Measurements from ENCODE around the gene LMO7.

The LMO7 gene

DNA sequence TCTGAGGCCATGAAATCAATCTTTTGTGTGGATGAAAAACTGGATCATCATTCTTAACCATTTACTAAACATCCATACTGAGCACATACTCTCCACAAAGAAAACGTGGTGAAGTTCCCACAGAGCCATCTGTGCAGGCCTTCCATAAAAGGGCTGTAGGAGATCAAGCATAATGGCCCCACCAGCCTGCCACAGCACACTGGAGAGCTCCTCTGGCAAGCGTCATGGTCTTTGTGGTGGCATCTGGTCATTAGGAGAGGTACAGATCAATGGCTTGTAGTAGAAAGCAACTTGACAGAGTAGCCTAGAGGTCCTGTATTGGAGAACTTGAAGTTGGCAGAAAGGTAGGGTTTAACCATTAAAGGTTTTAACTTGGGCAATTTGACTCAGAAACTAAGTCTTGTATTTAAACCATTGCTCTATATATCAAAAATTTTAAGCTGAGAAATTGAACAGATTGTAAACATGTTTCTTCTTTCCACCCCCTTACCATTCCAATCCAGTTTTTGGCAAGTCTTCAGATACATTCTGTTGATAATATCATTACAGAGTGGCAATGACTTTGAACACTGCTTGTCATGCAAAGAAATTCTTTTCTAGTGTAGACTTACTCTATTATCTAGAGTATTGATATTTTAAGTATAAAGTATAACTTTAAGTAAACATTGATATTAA is 128.3 kb downstream of the LMO7 start:
- no peak overlapping the region for H3K4me3 ChIP-seq (ENCODE audit: low read depth, low read length)
- no peak for DNase-seq (ENCODE audit: low read depth)
- TF ChIP-seq, protein P1, sequence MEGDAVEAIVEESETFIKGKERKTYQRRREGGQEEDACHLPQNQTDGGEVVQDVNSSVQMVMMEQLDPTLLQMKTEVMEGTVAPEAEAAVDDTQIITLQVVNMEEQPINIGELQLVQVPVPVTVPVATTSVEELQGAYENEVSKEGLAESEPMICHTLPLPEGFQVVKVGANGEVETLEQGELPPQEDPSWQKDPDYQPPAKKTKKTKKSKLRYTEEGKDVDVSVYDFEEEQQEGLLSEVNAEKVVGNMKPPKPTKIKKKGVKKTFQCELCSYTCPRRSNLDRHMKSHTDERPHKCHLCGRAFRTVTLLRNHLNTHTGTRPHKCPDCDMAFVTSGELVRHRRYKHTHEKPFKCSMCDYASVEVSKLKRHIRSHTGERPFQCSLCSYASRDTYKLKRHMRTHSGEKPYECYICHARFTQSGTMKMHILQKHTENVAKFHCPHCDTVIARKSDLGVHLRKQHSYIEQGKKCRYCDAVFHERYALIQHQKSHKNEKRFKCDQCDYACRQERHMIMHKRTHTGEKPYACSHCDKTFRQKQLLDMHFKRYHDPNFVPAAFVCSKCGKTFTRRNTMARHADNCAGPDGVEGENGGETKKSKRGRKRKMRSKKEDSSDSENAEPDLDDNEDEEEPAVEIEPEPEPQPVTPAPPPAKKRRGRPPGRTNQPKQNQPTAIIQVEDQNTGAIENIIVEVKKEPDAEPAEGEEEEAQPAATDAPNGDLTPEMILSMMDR (IDR thresholded peaks at IDR 0.05; ENCODE audit: low read depth, low read length, missing control alignments), result no peak

DNA sequence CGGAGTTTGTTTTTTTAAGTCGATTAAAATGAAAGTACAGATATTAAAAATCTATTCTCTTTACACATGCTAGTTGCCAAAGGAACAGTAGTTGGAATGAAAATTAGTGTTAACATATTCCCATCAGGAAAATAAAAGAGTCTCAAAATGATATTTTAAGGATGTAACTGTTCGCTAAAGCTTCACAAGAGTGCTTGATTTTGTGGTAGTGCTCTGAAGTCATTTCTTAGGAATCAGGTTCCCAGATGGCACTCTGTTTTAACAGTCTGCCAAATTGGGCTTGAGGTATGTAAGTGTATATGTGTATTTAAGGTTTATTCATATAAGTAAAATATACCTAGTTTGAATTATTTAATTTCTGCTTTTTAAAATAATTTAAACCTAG is 128.8 kb downstream of the LMO7 start:
- TF ChIP-seq, protein P1 (IDR thresholded peaks at IDR 0.05; ENCODE audit: low read depth, low read length, missing control alignments), result no peak
- no peak overlapping the region for H3K4me3 ChIP-seq (ENCODE audit: low read depth, low read length)
- no peak for DNase-seq (ENCODE audit: low read depth)

DNA sequence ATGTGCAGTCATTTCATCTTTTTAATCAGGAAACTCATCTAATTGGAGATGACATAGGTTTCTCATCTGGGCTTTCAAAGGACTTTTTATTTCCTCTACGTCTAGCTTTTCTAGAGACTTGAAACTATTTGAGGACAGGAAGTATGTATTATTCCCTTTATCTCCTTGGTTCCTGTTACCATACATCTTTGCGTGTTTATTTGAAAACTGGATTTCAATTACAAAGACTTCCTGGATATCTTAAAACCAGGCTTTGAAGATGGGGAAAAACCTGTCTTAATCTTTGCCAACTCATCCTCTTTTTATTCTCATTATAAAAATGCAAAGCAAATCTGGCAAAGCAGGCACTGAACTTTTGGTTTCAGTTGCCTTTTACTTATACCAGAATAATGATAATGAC is 130.5 kb downstream of the LMO7 start:
- no peak for DNase-seq (ENCODE audit: low read depth)
- TF ChIP-seq, protein P1 (IDR thresholded peaks at IDR 0.05; ENCODE audit: low read depth, low read length, missing control alignments), result no peak
- no peak overlapping the region for H3K4me3 ChIP-seq (ENCODE audit: low read depth, low read length)

- no peak overlapping the region for H3K4me3 ChIP-seq (ENCODE audit: low read depth, low read length)
- DNase-seq (ENCODE audit: low read depth), result no peak
- TF ChIP-seq, protein P1 (IDR thresholded peaks at IDR 0.05; ENCODE audit: low read depth, low read length, missing control alignments), result no peak
These were observed 133.2 kb downstream of the LMO7 start for GRCh38 chr13:75769141-75769905.

GRCh38 chr13:75770164-75770563 is 134.0 kb downstream of the LMO7 start:
- no peak overlapping the region for H3K4me3 ChIP-seq (ENCODE audit: low read depth, low read length)
- DNase-seq (ENCODE audit: low read depth), result no peak
- TF ChIP-seq, protein P1 (IDR thresholded peaks at IDR 0.05; ENCODE audit: low read depth, low read length, missing control alignments), result no peak

DNA sequence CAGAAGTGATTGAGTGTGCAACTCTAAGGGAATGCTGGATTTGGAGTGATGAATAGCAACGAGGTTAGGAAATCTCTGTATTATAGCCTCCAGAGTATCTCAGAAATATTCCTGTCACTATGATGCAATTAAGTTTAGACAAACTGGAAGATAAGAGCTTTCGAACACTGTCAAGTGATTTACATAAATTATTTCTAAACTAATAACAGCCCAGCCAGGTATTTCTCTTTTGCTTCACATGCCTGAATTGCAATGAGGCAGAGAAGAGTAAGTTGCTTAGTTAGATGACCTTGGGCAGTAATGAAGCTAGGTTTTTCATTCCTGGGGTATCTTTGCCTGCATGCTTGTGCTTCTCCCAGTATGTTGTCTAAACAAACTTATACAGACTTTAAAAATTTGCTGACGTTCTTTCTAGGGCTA is 134.5 kb downstream of the LMO7 start:
- DNase-seq (ENCODE audit: low read depth), result no peak
- TF ChIP-seq, protein P1 (IDR thresholded peaks at IDR 0.05; ENCODE audit: low read depth, low read length, missing control alignments), result no peak
- H3K4me3 ChIP-seq (ENCODE audit: low read depth, low read length), result no peak overlapping the region
